Spleen (tissue), 7 donors: ENCODE measurements around the gene AGTPBP1.
"Not testable (repeated sequence)": the region's sequence is repeated elsewhere in the genome, so short reads cannot be mapped to it uniquely, and the experiment has no call there.

Experiments used
- POLR2A ChIP-seq, 3 donors: fragments of 450-650 bp; IDR thresholded peaks; one replicate each; pipeline ENCODE4 v1.5.1; 2017; ENCODE audit warnings: antibody characterized with exemption in 3 of 3, mild to moderate bottlenecking in 1 of 3
- POLR2AphosphoS5 ChIP-seq, 3 donors: sonication (generic); formaldehyde crosslinking; IDR thresholded peaks; one replicate each; pipeline ENCODE4 v1.5.1; 2017; ENCODE audit warnings: antibody characterized with exemption in 3 of 3
- TF ChIP-seq, protein P1 (sequence below), 11 experiments: fragments of 200-600 bp in 7 of 11; fragments of 450-650 bp in 4 of 11; sonication (generic) in 4 of 11; IDR thresholded peaks in 8 of 11; conservative IDR thresholded peaks in 3 of 11; 1 replicate in 7 of 11; 2 replicates in 4 of 11; pipeline versions ENCODE4 v1.4.0 to v1.8.0; 2016 to 2021; ENCODE audit warnings: antibody characterized with exemption in 11 of 11, inconsistent platforms in 4 of 11, mild to moderate bottlenecking in 1 of 11
- donor health status: DM: no; HTN: no; CAD: no; lungs with moderate emphysema.
- donor health status: DM: no; HTN: no; CAD: no.
- donor health status: DM: no; HTN: no; CAD: no.

DNA sequence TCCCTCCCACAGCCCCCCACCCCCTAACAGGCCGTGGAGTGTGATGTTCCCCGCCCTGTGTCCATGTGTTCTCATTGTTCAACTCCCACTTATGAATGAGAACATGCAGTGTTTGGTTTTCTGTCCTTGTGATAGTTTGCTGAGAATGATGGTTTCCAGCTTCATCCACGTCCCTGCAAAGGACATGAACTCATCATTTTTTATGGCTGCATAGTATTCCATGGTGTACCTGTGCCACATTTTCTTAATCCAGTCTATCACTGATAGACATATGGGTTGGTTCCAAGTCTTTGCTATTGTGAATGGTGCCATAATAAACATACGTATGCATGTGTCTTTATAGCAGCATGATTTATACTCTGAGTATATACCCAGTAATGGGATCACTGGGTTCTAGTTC is 23.9 kb downstream of the AGTPBP1 start:
- TF ChIP-seq, protein P1, sequence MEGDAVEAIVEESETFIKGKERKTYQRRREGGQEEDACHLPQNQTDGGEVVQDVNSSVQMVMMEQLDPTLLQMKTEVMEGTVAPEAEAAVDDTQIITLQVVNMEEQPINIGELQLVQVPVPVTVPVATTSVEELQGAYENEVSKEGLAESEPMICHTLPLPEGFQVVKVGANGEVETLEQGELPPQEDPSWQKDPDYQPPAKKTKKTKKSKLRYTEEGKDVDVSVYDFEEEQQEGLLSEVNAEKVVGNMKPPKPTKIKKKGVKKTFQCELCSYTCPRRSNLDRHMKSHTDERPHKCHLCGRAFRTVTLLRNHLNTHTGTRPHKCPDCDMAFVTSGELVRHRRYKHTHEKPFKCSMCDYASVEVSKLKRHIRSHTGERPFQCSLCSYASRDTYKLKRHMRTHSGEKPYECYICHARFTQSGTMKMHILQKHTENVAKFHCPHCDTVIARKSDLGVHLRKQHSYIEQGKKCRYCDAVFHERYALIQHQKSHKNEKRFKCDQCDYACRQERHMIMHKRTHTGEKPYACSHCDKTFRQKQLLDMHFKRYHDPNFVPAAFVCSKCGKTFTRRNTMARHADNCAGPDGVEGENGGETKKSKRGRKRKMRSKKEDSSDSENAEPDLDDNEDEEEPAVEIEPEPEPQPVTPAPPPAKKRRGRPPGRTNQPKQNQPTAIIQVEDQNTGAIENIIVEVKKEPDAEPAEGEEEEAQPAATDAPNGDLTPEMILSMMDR (IDR thresholded peaks at IDR 0.05 in 8 of 11, conservative IDR thresholded peaks at IDR 0.05 in 3 of 11): not testable (repeated sequence)
- not testable (repeated sequence) for TF ChIP-seq POLR2A, POLR2AphosphoS5 (IDR thresholded peaks at IDR 0.05)
